Measurements from ENCODE around the gene PACSIN2.

DNA sequence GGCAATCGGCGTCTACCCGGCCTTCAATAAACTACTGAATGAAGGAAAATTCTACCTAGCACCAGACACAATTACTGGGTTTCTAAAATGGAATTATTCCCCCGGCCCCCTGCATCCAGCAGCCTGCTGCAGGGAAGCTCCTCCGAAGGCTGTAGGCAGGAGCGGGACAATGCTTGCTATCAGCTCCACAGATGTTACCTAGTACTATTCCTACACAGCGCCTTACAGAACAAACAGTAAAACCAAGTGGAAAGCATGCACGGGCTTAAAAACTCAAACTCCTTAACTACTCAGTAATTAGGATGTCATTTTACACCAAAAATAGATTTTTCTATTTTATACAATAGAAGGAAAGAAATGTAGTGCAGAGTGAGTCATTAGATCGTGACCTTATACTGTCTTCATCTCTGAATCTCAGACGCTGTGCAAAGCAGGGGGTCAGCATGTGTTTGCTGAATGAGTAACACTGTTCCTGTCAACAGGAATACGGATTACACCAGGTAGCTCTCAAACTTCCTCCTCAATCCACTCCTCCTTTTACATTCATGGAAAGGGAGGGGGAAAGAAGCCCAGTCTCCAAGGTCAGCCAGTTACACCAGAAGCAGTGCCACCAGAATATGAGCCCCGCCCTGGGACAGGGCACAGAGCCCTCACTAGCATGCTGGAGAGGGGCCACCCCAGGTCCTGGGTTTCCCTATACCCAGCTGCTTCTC is 74.9 kb downstream of the PACSIN2 start:
- no peak for TF ChIP-seq CTCF (IDR thresholded peaks at IDR 0.05; ENCODE audit: insufficient read depth, low read length)
- no peak for TF ChIP-seq POLR2AphosphoS5 (IDR thresholded peaks at IDR 0.05; ENCODE audit: low read depth)
